ENCODE measurements around the gene PLB1. TPM values are rescaled to one million over a fixed set of nuclear protein-coding genes. Genes with fewer than 3 reads are reported as not detected.
A peak's percentile ranks its signal among the peaks of the same experiment; 100 is the strongest.
"Not testable (repeated sequence)": the region's sequence is repeated elsewhere in the genome, so short reads cannot be mapped to it uniquely, and the experiment has no call there.

The PLB1 gene
- total RNA-seq, 1 experiment from 2014 or later: 0.91 TPM

DNA sequence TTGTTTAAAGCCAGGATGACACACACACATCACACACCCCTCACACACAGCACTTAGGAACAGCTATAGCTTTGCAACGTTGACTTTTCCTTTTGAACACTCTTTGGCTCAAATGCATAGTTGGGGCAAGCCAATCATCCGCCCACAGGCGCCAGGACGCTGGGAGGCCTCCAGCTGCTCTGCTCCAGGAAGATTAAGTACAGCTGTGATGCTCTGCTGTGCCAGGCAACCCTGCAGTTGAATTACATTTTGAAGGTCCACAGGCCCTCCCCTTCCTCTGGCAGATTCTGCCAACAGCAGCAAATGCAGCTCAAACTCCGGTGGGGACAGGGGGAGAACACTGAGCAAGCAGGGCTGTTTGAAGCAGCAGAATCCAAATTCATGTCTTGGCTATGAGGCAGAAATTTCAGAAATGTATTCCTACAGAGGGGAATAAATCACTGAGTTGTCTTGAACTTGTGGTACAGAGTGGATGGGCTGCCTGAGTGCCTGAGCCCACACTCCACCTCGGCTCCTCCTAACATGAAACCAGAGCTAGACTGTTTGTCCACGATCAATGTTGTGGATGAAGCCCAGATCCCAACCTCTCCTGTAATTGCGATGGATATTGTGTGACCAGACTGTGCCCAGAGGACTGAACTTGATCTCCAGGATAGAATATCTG lies 169.3 kb downstream of the PLB1 start:
- Mint-ChIP-seq H3K27me3 (ENCODE audit: insufficient read depth, unreplicated experiment) (no peaks in the 10 kb centered on the region), H3K36me3 (ENCODE audit: insufficient read depth, unreplicated experiment) (no peaks in the 10 kb centered on the region), H3K27ac (ENCODE audit: low read depth, unreplicated experiment) (peak overlapping the region; percentile 63), H3K4me3 (ENCODE audit: unreplicated experiment) (no peak overlapping the region), H3K4me1 (ENCODE audit: insufficient read depth, unreplicated experiment) (peaks cover 43% of the 10 kb centered on the region), H3K9me3 (ENCODE audit: unreplicated experiment) (no peaks in the 10 kb centered on the region)
- BruUV-seq (replicated peaks): no TSS peak
- ChIA-PET CTCF (interaction anchor here (0.6 kb wide), 1 partner anchor 284 kb away, joined by 3 read pairs; no protein-coding TSS in a partner anchor), POLR2A (interaction anchor here (0.7 to 5.6 kb wide), 9 partner anchors 22 to 97 kb away, joined by 3 to 41 read pairs (median 6); partner anchors contain the start of gene PPP1CB)
- intact Hi-C loops (cut with micrococcal nuclease): no loop called here
- TF ChIP-seq, protein P1, sequence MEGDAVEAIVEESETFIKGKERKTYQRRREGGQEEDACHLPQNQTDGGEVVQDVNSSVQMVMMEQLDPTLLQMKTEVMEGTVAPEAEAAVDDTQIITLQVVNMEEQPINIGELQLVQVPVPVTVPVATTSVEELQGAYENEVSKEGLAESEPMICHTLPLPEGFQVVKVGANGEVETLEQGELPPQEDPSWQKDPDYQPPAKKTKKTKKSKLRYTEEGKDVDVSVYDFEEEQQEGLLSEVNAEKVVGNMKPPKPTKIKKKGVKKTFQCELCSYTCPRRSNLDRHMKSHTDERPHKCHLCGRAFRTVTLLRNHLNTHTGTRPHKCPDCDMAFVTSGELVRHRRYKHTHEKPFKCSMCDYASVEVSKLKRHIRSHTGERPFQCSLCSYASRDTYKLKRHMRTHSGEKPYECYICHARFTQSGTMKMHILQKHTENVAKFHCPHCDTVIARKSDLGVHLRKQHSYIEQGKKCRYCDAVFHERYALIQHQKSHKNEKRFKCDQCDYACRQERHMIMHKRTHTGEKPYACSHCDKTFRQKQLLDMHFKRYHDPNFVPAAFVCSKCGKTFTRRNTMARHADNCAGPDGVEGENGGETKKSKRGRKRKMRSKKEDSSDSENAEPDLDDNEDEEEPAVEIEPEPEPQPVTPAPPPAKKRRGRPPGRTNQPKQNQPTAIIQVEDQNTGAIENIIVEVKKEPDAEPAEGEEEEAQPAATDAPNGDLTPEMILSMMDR (IDR thresholded peaks at IDR 0.05; ENCODE audit: unreplicated experiment): no peak
- peak; percentile 30 for DNase-seq (ENCODE audit: unreplicated experiment)

DNA sequence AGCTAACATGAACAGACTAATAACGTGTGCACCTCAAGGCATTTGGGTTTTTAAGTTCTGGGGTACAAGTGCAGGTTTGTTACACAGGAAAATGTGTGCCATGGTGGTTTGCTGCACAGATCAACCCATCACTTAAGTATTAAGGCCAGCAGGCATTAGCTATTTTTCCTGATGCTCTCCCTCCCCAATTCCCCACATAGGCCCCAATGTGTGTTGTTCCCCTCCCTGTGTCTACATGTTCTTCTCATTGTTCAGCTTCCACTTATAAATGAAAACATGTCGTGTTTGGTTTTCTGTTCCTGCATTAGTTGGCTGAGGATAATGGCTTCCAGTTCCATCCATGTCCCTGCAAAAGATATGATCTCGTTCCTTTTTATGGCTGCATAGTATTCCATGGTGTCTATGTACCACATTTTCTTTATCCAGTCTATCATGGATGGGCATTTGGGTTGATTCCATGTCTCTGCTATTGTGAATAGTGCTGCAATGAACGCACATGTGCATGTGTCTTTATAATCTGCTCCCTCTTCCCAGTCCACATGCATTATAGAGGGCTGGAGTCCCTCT lies 170.0 kb downstream of the PLB1 start:
- DNase-seq (ENCODE audit: unreplicated experiment); H3K36me3 Mint-ChIP-seq (ENCODE audit: insufficient read depth, unreplicated experiment); intact Hi-C loops (cut with micrococcal nuclease); H3K27me3 Mint-ChIP-seq (ENCODE audit: insufficient read depth, unreplicated experiment); H3K4me3 Mint-ChIP-seq (ENCODE audit: unreplicated experiment); H3K27ac Mint-ChIP-seq (ENCODE audit: low read depth, unreplicated experiment); H3K9me3 Mint-ChIP-seq (ENCODE audit: unreplicated experiment); BruUV-seq (replicated peaks): not testable (repeated sequence)
- POLR2A ChIA-PET: interaction anchor here (0.7 to 5.6 kb wide), 5 partner anchors 23 to 98 kb away, joined by 3 to 41 read pairs (median 6); partner anchors contain the start of gene PPP1CB
- CTCF ChIA-PET: interaction anchor here (0.6 to 1.3 kb wide), 2 partner anchors 72 to 283 kb away, joined by 3 read pairs; no protein-coding TSS in a partner anchor
- H3K4me1 Mint-ChIP-seq (ENCODE audit: insufficient read depth, unreplicated experiment): peaks cover 43% of the 10 kb centered on the region

DNA sequence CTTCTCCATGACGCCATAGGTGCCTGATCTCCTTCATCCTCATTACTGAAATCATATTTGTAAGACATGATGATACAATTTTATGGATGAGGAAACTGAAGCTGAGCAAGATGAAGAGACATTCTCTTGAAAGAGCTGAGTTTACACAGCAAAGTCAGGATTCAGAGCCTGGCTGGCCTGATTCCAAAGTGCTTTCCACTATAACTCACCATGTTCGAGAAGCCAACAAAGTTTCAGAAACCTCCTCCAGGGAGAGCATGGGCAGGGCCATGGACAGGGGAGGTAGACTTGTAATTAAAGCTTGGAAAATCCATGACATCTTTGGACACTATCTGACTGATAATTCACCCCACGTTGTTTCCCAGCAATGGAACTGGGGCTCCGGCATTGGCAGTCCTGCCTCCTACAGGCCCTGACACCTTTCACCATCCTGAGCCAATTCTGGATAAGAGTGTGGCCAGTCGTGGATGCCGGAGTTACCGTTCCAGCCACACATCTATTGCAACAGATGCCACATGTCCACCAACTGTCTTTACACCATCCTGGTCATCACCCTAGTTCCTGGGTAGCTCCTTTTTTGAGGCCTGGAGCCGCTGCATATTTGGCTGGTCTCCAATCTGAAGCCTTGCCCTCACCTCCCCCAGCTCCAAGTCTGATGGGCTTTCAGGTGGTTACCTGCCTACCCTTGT lies 170.8 kb downstream of the PLB1 start:
- intact Hi-C loops (cut with micrococcal nuclease): no loop called here
- Mint-ChIP-seq H3K4me1 (ENCODE audit: insufficient read depth, unreplicated experiment) (peaks cover 41% of the 10 kb centered on the region), H3K27ac (ENCODE audit: low read depth, unreplicated experiment) (no peak overlapping the region), H3K27me3 (ENCODE audit: insufficient read depth, unreplicated experiment) (no peaks in the 10 kb centered on the region), H3K9me3 (ENCODE audit: unreplicated experiment) (no peaks in the 10 kb centered on the region), H3K4me3 (ENCODE audit: unreplicated experiment) (no peak overlapping the region), H3K36me3 (ENCODE audit: insufficient read depth, unreplicated experiment) (no peaks in the 10 kb centered on the region)
- ChIA-PET POLR2A (interaction anchor here (1.2 to 5.6 kb wide), 3 partner anchors 24 to 84 kb away, joined by 4 to 41 read pairs (median 6); partner anchors contain the start of gene PPP1CB), CTCF (interaction anchor here (1.3 kb wide), 1 partner anchor 73 kb away, joined by 3 read pairs; no protein-coding TSS in a partner anchor)
- TF ChIP-seq, protein P1 (IDR thresholded peaks at IDR 0.05; ENCODE audit: unreplicated experiment): no peak
- BruUV-seq (replicated peaks): no TSS peak
- DNase-seq (ENCODE audit: unreplicated experiment): no peak

DNA sequence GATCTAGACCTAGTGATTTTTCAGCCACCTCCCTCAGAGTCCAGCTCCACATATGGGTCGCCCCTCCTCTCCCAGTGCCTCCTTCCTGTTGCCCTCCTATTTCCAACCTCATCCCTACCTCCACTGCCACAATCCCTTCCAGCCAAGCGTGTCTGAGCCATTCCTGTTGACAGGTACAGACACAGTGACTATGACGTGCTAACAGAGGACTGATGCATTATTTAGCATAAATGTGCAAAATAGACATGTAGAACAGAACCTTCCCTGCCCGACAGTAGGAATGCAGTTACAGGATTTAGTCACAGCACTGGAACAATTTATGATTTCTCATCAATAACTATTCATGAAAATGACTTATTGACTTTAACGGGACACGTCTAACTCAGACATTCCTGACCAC lies 171.4 kb downstream of the PLB1 start:
- ChIA-PET POLR2A (interaction anchor here (1.2 to 1.7 kb wide), 2 partner anchors 42 to 49 kb away, joined by 4 to 5 read pairs; no protein-coding TSS in a partner anchor), CTCF (interaction anchor here (1.3 kb wide), 1 partner anchor 73 kb away, joined by 3 read pairs; no protein-coding TSS in a partner anchor)
- no peak overlapping the region for H3K4me3 Mint-ChIP-seq (ENCODE audit: unreplicated experiment)
- intact Hi-C loops (cut with micrococcal nuclease): no loop called here
- no peaks in the 10 kb centered on the region for H3K27me3 Mint-ChIP-seq (ENCODE audit: insufficient read depth, unreplicated experiment)
- TF ChIP-seq, protein P1 (IDR thresholded peaks at IDR 0.05; ENCODE audit: unreplicated experiment): no peak
- DNase-seq (ENCODE audit: unreplicated experiment): no peak
- no peak overlapping the region for H3K27ac Mint-ChIP-seq (ENCODE audit: low read depth, unreplicated experiment)
- no TSS peak for BruUV-seq (replicated peaks)
- no peaks in the 10 kb centered on the region for H3K36me3 Mint-ChIP-seq (ENCODE audit: insufficient read depth, unreplicated experiment)
- H3K4me1 Mint-ChIP-seq (ENCODE audit: insufficient read depth, unreplicated experiment): peaks cover 35% of the 10 kb centered on the region
- peaks cover 1% of the 10 kb centered on the region for H3K9me3 Mint-ChIP-seq (ENCODE audit: unreplicated experiment)
